Ureter (tissue), 1 donor: ENCODE data around the gene ASCL2. TPM values are rescaled to one million over a fixed set of nuclear protein-coding genes. Genes with fewer than 3 reads are reported as not detected.

Source experiments
- DNase-seq: peaks from one replicate; pipeline ENCODE4 v3.0.0-alpha.2; 2020; ENCODE audit warnings: low spot score
- total RNA-seq: library from RNA; stranded (reverse); gene quantifications from one replicate; pipeline ENCODE4 v1.2.4, GENCODE V29; 2023
- donor health status: DM: yes; HTN: yes; CAD: no.

Gene ASCL2
- total RNA-seq, 1 donor from 2014 or later, result 7.9 TPM

DNA sequence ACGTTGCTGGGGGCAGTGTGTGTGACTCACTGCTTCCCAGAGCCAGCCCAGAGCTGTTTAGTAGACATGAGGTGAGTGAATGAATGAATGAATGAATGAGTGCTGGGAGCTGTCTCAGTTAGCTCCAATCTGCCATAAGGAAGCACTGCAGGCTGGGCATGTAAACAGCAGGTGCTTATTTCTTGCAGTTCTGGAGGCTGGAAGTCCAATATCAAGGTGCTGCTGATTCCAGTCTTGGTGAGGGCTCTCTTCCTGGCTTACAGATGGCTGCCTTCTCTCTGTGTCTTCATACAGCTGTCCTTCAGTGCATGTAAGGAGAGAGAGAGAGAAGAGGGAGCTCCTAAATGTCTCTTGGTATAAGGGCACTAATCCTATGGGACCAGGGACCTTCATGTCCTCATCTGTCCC lies 27.2 kb upstream of the ASCL2 start:
- no peak for DNase-seq

DNA sequence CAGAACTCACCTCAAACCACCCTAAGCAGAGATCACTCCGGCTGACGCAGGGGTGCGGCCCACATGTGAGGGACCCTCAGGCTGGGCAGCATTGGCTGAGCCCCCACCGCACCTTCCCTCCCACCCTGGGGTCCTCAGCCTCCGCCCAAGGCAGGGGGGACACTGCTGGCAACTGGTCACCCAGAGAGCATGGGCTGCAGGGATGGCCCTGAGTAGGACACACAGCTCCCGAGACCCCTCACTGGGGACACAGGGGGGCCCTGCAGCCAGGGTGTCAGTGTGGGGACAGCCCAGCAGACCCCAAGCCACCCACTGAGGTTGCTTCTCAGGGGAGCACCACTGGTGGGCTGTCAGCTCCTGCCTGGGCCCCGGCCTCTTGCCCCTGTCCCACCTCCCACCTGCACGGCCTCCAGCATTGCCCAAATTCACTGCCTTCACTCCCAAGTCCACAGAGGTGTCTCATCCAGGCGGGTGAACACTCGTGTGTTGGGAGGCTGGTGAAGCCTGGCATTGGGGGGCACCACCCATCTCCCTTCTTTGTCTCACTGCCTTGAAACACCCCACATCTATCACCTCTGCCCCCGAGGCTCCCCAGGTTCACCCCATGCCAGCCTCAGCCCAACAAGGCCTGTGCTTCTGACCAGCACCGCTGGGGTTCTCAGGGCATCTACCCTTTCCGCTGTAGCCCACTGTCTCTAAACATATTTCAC lies 26.7 kb upstream of the ASCL2 start:
- peak; percentile 40 for DNase-seq

DNA sequence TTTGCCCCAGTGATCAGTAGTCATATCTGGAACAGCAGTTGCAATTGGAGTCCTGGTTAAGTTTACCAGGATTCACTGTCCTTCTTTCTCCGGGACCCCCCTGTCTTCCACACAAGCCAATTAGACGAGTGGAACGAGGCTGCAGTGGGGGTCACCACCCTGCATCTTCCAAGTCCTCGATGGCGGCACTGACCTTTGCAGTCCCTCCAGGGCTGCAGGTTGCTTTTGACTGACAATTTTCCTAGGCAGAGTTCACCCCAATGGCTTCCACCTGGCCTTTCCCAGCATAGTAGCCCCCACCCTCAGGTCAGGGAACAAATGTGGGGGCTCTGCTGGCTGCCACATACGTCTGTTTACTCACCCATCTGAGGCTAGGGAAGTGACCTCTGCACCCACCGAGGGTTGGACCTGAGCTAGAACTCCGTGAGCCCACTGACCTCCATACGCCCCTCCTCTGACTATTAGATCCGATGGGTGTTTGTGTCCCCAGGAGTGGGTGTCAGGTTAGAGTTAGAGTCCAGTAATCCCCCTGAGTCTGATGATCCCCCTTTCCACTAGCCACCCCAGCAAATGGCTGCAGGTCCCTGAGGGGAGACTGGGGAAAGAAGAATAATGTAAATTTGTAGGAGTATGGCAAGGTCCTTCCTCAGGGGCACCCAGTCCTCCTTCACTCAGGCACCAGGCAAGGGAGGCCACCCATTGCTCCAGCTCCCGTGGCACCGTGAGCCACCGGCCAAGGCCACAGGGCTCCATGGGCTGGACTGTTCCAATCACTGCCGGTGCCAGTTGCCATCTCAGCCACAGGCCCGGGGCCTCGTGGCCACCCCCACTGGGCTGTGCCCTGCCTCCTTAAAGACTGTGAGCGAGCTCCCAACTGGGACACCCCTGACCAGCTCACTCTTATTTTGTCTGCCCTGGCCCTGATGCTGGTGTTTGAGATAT lies 25.9 kb upstream of the ASCL2 start:
- no peak for DNase-seq

GRCh38 chr11:2294926-2295290 lies 24.5 kb upstream of the ASCL2 start:
- DNase-seq, result no peak

- peak; percentile 26 for DNase-seq
Observed at GRCh38 chr11:2293984-2294925, 23.9 kb upstream of the ASCL2 start.

DNA sequence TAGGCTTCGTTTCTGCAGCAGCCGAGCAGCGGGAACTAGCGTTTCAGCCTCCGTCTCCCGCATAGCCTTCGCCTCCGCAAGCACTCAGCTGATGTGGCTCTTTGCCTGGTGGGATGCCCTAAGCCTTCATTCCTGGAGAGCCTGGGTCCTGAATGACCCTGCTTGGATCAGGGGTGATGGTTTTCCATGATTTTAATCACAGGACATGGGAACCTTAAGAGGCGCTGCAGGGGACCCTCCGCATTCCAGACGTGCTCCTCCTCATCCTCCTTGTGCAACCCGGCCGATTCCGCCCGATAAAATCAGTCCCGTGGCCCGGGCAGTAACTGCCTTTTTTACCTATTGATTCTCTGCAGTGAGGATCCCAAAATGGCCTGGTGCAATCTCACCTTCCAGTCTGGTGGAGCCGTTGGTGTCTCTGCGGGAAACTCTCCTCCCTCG lies 23.2 kb upstream of the ASCL2 start:
- DNase-seq, result no peak

- no peak for DNase-seq
Observed at GRCh38 chr11:2290351-2290841, 20.0 kb upstream of the ASCL2 start.

GRCh38 chr11:2289859-2290258 lies 19.5 kb upstream of the ASCL2 start:
- no peak for DNase-seq

GRCh38 chr11:2289350-2289749 lies 19.0 kb upstream of the ASCL2 start:
- no peak for DNase-seq

GRCh38 chr11:2287091-2287490 lies 16.7 kb upstream of the ASCL2 start:
- peak; percentile 41 for DNase-seq

DNA sequence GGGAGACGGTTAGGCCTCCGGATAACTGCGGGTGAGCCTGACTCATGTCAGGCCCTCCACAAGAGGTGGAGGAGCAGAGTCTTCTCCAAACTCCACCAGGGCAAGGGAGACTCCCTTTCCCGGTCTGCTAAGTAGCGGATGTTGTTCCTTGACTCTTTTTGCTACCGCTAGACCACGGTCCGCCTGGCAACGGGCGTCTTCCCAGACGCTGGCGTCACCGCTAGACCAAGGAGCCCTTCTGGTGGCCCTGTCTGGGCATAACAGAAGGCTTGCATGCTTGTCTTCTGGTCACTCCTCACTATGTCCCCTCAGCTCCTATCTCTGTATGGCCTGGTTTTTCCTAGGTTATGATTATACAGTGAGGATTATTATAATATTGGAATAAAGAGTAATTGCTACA lies 16.0 kb upstream of the ASCL2 start:
- DNase-seq, result peak; percentile 26

- no peak for DNase-seq
Observed at GRCh38 chr11:2280208-2280607, 9.8 kb upstream of the ASCL2 start.

- DNase-seq, result no peak
Observed at GRCh38 chr11:2277933-2278523, 7.6 kb upstream of the ASCL2 start.

GRCh38 chr11:2277008-2277346 lies 6.6 kb upstream of the ASCL2 start:
- DNase-seq, result peak; percentile 37

GRCh38 chr11:2276280-2277007 lies 6.1 kb upstream of the ASCL2 start:
- DNase-seq, result no peak

- DNase-seq, result no peak
Observed at GRCh38 chr11:2275334-2276279, 5.2 kb upstream of the ASCL2 start.

GRCh38 chr11:2273771-2274170 lies 3.4 kb upstream of the ASCL2 start:
- peak; percentile 54 for DNase-seq

DNA sequence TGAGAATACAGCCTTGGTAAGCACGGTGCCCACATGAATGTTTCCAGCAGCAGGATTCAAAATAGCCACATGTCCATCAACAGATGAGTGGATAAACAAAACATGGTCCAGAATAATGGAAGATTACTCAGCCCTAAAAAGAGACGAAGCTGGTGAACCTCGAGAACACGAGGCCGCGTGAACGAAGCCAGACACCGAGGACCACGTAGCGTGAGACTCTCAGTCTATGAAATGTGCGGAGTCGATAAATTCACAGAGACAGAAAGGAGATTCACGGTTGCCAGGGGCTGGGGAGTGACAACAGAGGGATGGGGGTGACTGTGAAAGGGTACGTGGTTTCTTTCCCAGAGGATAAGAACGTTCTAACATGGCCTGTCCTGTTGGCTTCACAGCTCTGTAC lies 2.9 kb upstream of the ASCL2 start:
- DNase-seq, result no peak

- DNase-seq, result no peak
Observed at GRCh38 chr11:2272946-2273280, 2.5 kb upstream of the ASCL2 start.
